PC-9 (cell line): Measurements from ENCODE around the gene EHBP1. TPM values are rescaled to one million over a fixed set of nuclear protein-coding genes. Genes with fewer than 3 reads are reported as not detected.

Experiments
- BruUV-seq: library from RNA; stranded (reverse); fragments of 400-500 nt; replicated peaks from 2 replicates; lab custom pipeline; 2021; lab: Mats Ljungman, UMichigan
- CTCF ChIA-PET: fragments of 300-600 bp; sonication (Branson Sonifier 250); formaldehyde crosslinking; loops from one replicate; lab custom pipeline; 2022; ENCODE audit warnings: antibody characterized with exemption; lab: Charles Lee
- POLR2A ChIA-PET: fragments of 300-600 bp; sonication (Branson Sonifier 250); formaldehyde crosslinking; loops from one replicate; lab custom pipeline; 2022; ENCODE audit warnings: antibody characterized with exemption; ENCODE audit not compliant: unreplicated experiment; lab: Charles Lee
- DNase-seq, 2 experiments: peaks; one replicate each; pipeline versions ENCODE4 v3.0.0 to v3.0.0-alpha.2; 2015 to 2022; ENCODE audit warnings: mixed read lengths in 1 of 2
- H2AFZ ChIP-seq: fragments of 200-600 bp; sonication (generic); 2 replicates; pipeline ENCODE4 v1.8.1; 2017; ENCODE audit warnings: antibody characterized with exemption
- H3F3A ChIP-seq: fragments of 200-600 bp; sonication (generic); 2 replicates; pipeline ENCODE4 v1.8.1; 2017; ENCODE audit warnings: antibody characterized with exemption, mild to moderate bottlenecking, low read depth; ENCODE audit not compliant: insufficient read depth
- H3K27ac ChIP-seq: fragments of 200-600 bp; sonication (generic); 2 replicates; pipeline ENCODE4 v1.6.1; 2016; ENCODE audit warnings: mixed run types
- H3K27me3 ChIP-seq: fragments of 200-600 bp; sonication (generic); 2 replicates; pipeline ENCODE4 v1.6.1; 2016; ENCODE audit warnings: low read depth, mixed run types; ENCODE audit not compliant: insufficient read depth
- H3K36me3 ChIP-seq: fragments of 200-600 bp; sonication (generic); 2 replicates; pipeline ENCODE4 v1.6.1; 2016; ENCODE audit warnings: low read depth, mixed run types
- H3K4me1 ChIP-seq: fragments of 200-600 bp; sonication (generic); replicated peaks from 2 replicates; pipeline ENCODE4 v1.6.1; 2016; ENCODE audit warnings: mixed run types; ENCODE audit not compliant: insufficient read depth
- H3K4me2 ChIP-seq: fragments of 200-600 bp; sonication (generic); 2 replicates; pipeline ENCODE4 v1.6.1; 2017; ENCODE audit warnings: mixed run types
- H3K4me3 ChIP-seq: fragments of 200-600 bp; sonication (generic); 2 replicates; pipeline ENCODE4 v1.6.1; 2016; ENCODE audit warnings: mixed run types
- H3K79me2 ChIP-seq: fragments of 200-600 bp; sonication (generic); 2 replicates; pipeline ENCODE4 v1.6.1; 2017; ENCODE audit warnings: low read depth, mixed run types
- H3K9me2 ChIP-seq: fragments of 200-600 bp; sonication (generic); 2 replicates; pipeline ENCODE4 v1.8.1; 2017; ENCODE audit warnings: mild to moderate bottlenecking; ENCODE audit not compliant: insufficient read depth
- H3K9me3 ChIP-seq: fragments of 200-600 bp; sonication (generic); 2 replicates; pipeline ENCODE4 v1.8.1; 2016; ENCODE audit warnings: low read depth; ENCODE audit not compliant: insufficient read depth
- H4K20me1 ChIP-seq: fragments of 200-600 bp; sonication (generic); 2 replicates; pipeline ENCODE4 v1.8.1; 2017; ENCODE audit not compliant: insufficient read depth
- EZH2 ChIP-seq: fragments of 200-600 bp; sonication (generic); IDR thresholded peaks from 2 replicates; pipeline ENCODE4 v1.8.0; 2017; ENCODE audit warnings: antibody characterized with exemption, low read depth
- intact Hi-C: fragments of 100-400 bp; cut with micrococcal nuclease; formaldehyde crosslinking; loops from one replicate; pipeline ENCODE4 v1.10.0; 2022; ENCODE audit not compliant: unreplicated experiment
- total RNA-seq: library from RNA; stranded (reverse); gene quantifications from 2 replicates; pipeline ENCODE4 v1.2.3, GENCODE V29; 2021
- TF ChIP-seq, protein P1 (sequence below): fragments of 200-600 bp; sonication (generic); conservative IDR thresholded peaks from 2 replicates; pipeline ENCODE4 v1.6.1; 2017; ENCODE audit warnings: mixed run types, antibody characterized with exemption, mild to moderate bottlenecking, moderate library complexity

Gene EHBP1
- total RNA-seq, 1 experiment from 2014 or later: 100 TPM

DNA sequence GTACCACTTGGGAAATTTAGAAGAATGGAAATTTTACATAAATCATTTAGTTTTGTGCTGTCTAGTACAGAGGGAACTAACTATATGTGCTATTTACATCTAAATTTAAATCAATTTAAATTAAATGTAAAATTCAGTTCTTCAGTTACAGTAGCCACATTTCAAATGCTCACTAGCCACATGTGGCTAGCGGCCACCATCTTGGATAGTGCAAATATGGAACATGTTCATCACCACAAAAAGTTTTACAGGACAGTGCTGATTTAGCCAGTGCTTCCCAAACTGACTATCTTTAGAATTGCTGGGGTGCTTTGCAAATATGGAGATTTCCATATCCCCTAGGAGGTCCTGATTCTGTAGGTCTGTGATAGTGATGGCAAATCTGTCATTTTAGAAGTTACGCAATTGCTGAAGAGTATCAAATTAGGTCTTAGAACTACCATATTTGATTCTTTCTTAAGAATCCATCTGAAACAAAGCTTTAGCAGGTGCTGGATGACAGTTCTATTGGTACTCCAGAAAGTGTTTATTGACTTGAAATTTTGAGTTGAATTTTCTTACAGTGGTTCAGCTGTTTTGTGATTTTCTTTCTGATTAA lies 12.8 kb downstream of the EHBP1 start:
- ChIA-PET CTCF (no interaction called here), POLR2A (no interaction called here)
- no peak overlapping the region for H3K27ac ChIP-seq
- H2AFZ ChIP-seq: no peak overlapping the region
- no peaks in the 10 kb centered on the region; the same call in 1 of the 2 replicates for H3K9me3 ChIP-seq
- no peak overlapping the region for H3K4me3 ChIP-seq
- no peak for DNase-seq
- intact Hi-C loops: no loop called here
- BruUV-seq: no TSS peak
- H3K27me3 ChIP-seq: no peaks in the 10 kb centered on the region
- H3K9me2 ChIP-seq: no peaks in the 10 kb centered on the region
- H3F3A ChIP-seq: no peaks in the 10 kb centered on the region
- TF ChIP-seq EZH2: no peak
- TF ChIP-seq, protein P1, sequence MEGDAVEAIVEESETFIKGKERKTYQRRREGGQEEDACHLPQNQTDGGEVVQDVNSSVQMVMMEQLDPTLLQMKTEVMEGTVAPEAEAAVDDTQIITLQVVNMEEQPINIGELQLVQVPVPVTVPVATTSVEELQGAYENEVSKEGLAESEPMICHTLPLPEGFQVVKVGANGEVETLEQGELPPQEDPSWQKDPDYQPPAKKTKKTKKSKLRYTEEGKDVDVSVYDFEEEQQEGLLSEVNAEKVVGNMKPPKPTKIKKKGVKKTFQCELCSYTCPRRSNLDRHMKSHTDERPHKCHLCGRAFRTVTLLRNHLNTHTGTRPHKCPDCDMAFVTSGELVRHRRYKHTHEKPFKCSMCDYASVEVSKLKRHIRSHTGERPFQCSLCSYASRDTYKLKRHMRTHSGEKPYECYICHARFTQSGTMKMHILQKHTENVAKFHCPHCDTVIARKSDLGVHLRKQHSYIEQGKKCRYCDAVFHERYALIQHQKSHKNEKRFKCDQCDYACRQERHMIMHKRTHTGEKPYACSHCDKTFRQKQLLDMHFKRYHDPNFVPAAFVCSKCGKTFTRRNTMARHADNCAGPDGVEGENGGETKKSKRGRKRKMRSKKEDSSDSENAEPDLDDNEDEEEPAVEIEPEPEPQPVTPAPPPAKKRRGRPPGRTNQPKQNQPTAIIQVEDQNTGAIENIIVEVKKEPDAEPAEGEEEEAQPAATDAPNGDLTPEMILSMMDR: no peak
- H3K4me2 ChIP-seq: no peak overlapping the region
- no peaks in the 10 kb centered on the region for H4K20me1 ChIP-seq
- peaks cover 37% of the 10 kb centered on the region for H3K36me3 ChIP-seq
- no peaks in the 10 kb centered on the region for H3K4me1 ChIP-seq
- H3K79me2 ChIP-seq: peaks cover 94% of the 10 kb centered on the region

- no TSS peak for BruUV-seq
- peaks cover 38% of the 10 kb centered on the region for H3K36me3 ChIP-seq
- no peaks in the 10 kb centered on the region for H3K27me3 ChIP-seq
- no peaks in the 10 kb centered on the region for H3K4me1 ChIP-seq
- H3K27ac ChIP-seq: no peak overlapping the region
- ChIA-PET POLR2A (no interaction called here), CTCF (no interaction called here)
- intact Hi-C loops: no loop called here
- no peaks in the 10 kb centered on the region; the same call in 1 of the 2 replicates for H3K9me3 ChIP-seq
- H3K9me2 ChIP-seq: no peaks in the 10 kb centered on the region
- H3K4me2 ChIP-seq: no peak overlapping the region
- no peaks in the 10 kb centered on the region for H4K20me1 ChIP-seq
- peaks cover 94% of the 10 kb centered on the region for H3K79me2 ChIP-seq
- no peak for DNase-seq
- no peak overlapping the region for H3K4me3 ChIP-seq
- H2AFZ ChIP-seq: no peak overlapping the region
- no peaks in the 10 kb centered on the region for H3F3A ChIP-seq
- no peak for TF ChIP-seq EZH2
Observed at GRCh38 chr2:62719757-62720156, 14.2 kb downstream of the EHBP1 start.

- Histone ChIP-seq H3K27me3 (no peaks in the 10 kb centered on the region), H3K79me2 (peaks cover 99% of the 10 kb centered on the region), H2AFZ (no peak overlapping the region), H4K20me1 (0 out of 2 replicates have a peak, but pooled peaks cover 2% of the 10 kb centered on the region), H3K4me3 (no peak overlapping the region), H3F3A (peaks cover 5% of the 10 kb centered on the region; the same call in 1 of the 2 replicates), H3K9me2 (no peaks in the 10 kb centered on the region), H3K4me2 (no peak overlapping the region), H3K4me1 (no peaks in the 10 kb centered on the region), H3K27ac (no peak overlapping the region), H3K36me3 (peaks cover 25% of the 10 kb centered on the region), H3K9me3 (no peaks in the 10 kb centered on the region; the same call in 1 of the 2 replicates)
- intact Hi-C loops: no loop called here
- CTCF ChIA-PET: no interaction called here
- TF ChIP-seq, protein P1: no peak
- no peak for TF ChIP-seq EZH2
- BruUV-seq: no TSS peak
- DNase-seq: no peak
- POLR2A ChIA-PET: no interaction called here
Observed at GRCh38 chr2:62722679-62723078, 17.2 kb downstream of the EHBP1 start.
